ENCODE measurements around the gene TNFAIP2. TPM values are rescaled to one million over a fixed set of nuclear protein-coding genes. Genes with fewer than 3 reads are reported as not detected.
"Not testable (repeated sequence)": the region's sequence is repeated elsewhere in the genome, so short reads cannot be mapped to it uniquely, and the experiment has no call there.

Gene TNFAIP2
- total and polyA plus RNA-seq, 9 donors = 40.0 to 62.9 (median 53.5) TPM

GRCh38 chr14:103107941-103108748 lies 15.1 kb upstream of the TNFAIP2 start:
- no peaks in the 10 kb centered on the region for H3K36me3 ChIP-seq (ENCODE audit: control insufficient read depth, insufficient read depth, low read length)
- 61% methylated on average over 22 of the region's 28 CpGs for WGBS (ENCODE audit: insufficient coverage)
- H3K4me1 ChIP-seq (ENCODE audit: control insufficient read depth, insufficient read depth, low read length) = peaks cover 81% of the 10 kb centered on the region
- no peak for DNase-seq
- peaks cover 26% of the 10 kb centered on the region for H3K27me3 ChIP-seq (ENCODE audit: control insufficient read depth, insufficient read depth, low read length)
- H3K4me3 ChIP-seq (ENCODE audit: low read length) = no peak overlapping the region
- H3K9me3 ChIP-seq (replicated peaks; ENCODE audit: control insufficient read depth, low read depth, low read length) = no peaks in the 10 kb centered on the region
- H3K27ac ChIP-seq (ENCODE audit: low read length) = peak overlapping the region; percentile 79

- no CpG with 5 or more reads among the region's 9 CpGs for WGBS (ENCODE audit: insufficient coverage)
- DNase-seq = peak; percentile 73
- peak overlapping the region; percentile 79 for H3K27ac ChIP-seq (ENCODE audit: low read length)
- H3K27me3 ChIP-seq (ENCODE audit: control insufficient read depth, insufficient read depth, low read length) = peaks cover 20% of the 10 kb centered on the region
- peaks cover 82% of the 10 kb centered on the region for H3K4me1 ChIP-seq (ENCODE audit: control insufficient read depth, insufficient read depth, low read length)
- H3K36me3 ChIP-seq (ENCODE audit: control insufficient read depth, insufficient read depth, low read length) = no peaks in the 10 kb centered on the region
- H3K4me3 ChIP-seq (ENCODE audit: low read length) = no peak overlapping the region
- no peaks in the 10 kb centered on the region for H3K9me3 ChIP-seq (replicated peaks; ENCODE audit: control insufficient read depth, low read depth, low read length)
Measured at GRCh38 chr14:103108749-103109207, 14.5 kb upstream of the TNFAIP2 start.

DNA sequence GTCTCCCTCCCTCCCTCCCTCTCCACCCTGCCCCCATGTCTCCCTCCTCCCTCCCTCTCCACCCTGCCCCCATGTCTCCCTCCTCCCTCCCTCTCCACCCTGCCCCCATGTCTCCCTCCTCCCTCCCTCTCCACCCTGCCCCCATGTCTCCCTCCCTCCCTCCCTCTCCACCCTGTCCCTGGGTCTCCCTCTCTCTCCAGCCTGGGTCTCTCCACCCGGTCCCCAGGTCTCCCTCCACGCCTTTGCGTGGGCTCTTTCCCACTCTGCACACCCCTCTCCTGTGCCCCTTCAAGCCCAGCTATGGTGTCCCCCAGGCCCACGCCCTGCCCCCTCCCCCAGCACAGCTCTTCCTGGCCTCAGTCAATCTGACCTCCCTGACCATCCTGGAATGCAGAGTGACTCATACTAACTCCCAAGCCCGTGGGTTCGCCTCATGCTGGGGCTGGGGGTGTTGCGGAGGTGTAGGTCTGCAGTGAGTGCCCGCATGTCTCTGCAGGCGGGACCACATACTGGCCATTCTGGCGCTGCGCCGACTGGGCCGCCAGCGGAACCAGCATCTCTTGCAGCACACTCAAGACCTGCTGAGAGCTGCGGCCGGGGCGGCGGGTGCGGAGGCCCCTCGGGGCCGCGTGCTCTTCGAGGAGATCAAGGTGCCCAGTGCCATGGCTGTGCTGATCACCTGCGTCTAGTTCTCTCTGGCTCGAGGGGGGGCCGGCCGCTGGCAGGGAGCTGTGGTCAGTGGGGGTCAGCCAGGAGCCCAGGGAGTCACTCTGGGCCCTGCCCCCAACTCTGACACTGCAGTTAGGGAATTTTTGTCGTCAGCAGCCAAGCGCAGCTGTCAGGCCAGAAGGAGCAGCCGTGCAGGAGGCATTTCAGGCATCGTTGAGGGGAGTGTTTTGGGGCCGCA lies 13.5 kb upstream of the TNFAIP2 start:
- 33% methylated on average over 25 of the region's 32 CpGs for WGBS (ENCODE audit: insufficient coverage)
- H3K27me3 ChIP-seq (ENCODE audit: control insufficient read depth, insufficient read depth, low read length) = peaks cover 10% of the 10 kb centered on the region
- H3K4me1 ChIP-seq (ENCODE audit: control insufficient read depth, insufficient read depth, low read length) = peaks cover 78% of the 10 kb centered on the region
- peak overlapping the region; percentile 94 for H3K27ac ChIP-seq (ENCODE audit: low read length)
- no peaks in the 10 kb centered on the region for H3K36me3 ChIP-seq (ENCODE audit: control insufficient read depth, insufficient read depth, low read length)
- H3K9me3 ChIP-seq (replicated peaks; ENCODE audit: control insufficient read depth, low read depth, low read length) = no peaks in the 10 kb centered on the region
- no peak overlapping the region for H3K4me3 ChIP-seq (ENCODE audit: low read length)
- peak; percentile 88 for DNase-seq

- Histone ChIP-seq H3K9me3 (replicated peaks; ENCODE audit: control insufficient read depth, low read depth, low read length) (no peaks in the 10 kb centered on the region), H3K4me3 (ENCODE audit: low read length) (no peak overlapping the region), H3K27me3 (ENCODE audit: control insufficient read depth, insufficient read depth, low read length) (peaks cover 3% of the 10 kb centered on the region), H3K36me3 (ENCODE audit: control insufficient read depth, insufficient read depth, low read length) (no peaks in the 10 kb centered on the region), H3K4me1 (ENCODE audit: control insufficient read depth, insufficient read depth, low read length) (peaks cover 68% of the 10 kb centered on the region), H3K27ac (ENCODE audit: low read length) (peak overlapping the region; percentile 94)
- 20% methylated on average over 8 of the region's 14 CpGs for WGBS (ENCODE audit: insufficient coverage)
- peak; percentile 77 for DNase-seq
Measured at GRCh38 chr14:103110681-103111231, 12.5 kb upstream of the TNFAIP2 start.

- H3K27ac ChIP-seq (ENCODE audit: low read length) = peak overlapping the region; percentile 94
- 77% methylated on average over 2 of the region's 6 CpGs for WGBS (ENCODE audit: insufficient coverage)
- no peaks in the 10 kb centered on the region for H3K9me3 ChIP-seq (replicated peaks; ENCODE audit: control insufficient read depth, low read depth, low read length)
- no peak overlapping the region for H3K4me3 ChIP-seq (ENCODE audit: low read length)
- no peaks in the 10 kb centered on the region for H3K36me3 ChIP-seq (ENCODE audit: control insufficient read depth, insufficient read depth, low read length)
- H3K27me3 ChIP-seq (ENCODE audit: control insufficient read depth, insufficient read depth, low read length) = no peaks in the 10 kb centered on the region
- DNase-seq = no peak
- peaks cover 62% of the 10 kb centered on the region for H3K4me1 ChIP-seq (ENCODE audit: control insufficient read depth, insufficient read depth, low read length)
Measured at GRCh38 chr14:103111232-103111868, 11.9 kb upstream of the TNFAIP2 start.

DNA sequence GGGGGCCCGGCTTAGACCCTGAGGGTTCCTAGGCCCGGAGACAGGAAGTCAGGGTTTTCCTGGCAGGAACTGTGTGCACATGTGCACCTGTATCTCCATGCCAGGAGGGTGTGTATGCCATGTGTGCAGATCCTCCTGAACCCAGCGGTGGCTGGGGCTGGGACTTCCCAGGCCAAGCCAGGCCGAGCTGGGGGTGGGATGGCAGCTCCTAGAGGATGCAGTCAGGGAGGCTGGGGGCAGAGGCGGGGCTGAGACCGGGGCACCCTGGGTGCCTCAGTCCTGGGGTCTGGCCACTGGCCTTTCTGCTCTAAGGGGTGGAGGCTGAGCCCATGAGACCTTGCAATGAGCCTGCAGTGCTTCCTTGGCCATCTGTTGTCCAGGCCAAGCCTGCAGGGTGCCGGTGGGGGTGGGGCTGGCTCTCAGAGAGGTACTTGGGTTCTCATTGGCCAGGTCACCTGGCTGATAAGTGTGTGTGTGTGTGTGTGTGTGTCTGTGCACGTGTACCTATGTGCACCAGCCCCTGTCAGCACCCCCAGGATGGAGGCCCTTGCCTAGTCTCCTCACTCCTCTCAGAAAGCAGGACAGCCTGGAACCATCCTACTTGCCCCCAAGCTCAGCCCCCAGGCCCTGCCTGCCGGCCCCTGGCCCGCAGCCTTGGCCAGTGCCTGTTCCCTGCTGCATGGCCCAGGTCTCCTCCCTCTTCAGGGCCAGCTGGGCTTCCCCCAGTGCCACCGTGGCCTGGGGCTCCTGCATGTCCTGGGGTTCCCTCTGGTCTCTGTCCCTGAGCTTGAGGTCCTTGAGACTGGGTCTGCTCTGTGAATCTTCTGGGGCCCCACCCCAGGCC lies 10.6 kb upstream of the TNFAIP2 start:
- Histone ChIP-seq H3K36me3 (ENCODE audit: control insufficient read depth, insufficient read depth, low read length) (no peaks in the 10 kb centered on the region), H3K27me3 (ENCODE audit: control insufficient read depth, insufficient read depth, low read length) (no peaks in the 10 kb centered on the region), H3K4me1 (ENCODE audit: control insufficient read depth, insufficient read depth, low read length) (peaks cover 64% of the 10 kb centered on the region), H3K4me3 (ENCODE audit: low read length) (no peak overlapping the region), H3K9me3 (replicated peaks; ENCODE audit: control insufficient read depth, low read depth, low read length) (no peaks in the 10 kb centered on the region), H3K27ac (ENCODE audit: low read length) (no peak overlapping the region)
- DNase-seq = no peak
- WGBS (ENCODE audit: insufficient coverage) = 48% methylated on average over 9 of the region's 11 CpGs

DNA sequence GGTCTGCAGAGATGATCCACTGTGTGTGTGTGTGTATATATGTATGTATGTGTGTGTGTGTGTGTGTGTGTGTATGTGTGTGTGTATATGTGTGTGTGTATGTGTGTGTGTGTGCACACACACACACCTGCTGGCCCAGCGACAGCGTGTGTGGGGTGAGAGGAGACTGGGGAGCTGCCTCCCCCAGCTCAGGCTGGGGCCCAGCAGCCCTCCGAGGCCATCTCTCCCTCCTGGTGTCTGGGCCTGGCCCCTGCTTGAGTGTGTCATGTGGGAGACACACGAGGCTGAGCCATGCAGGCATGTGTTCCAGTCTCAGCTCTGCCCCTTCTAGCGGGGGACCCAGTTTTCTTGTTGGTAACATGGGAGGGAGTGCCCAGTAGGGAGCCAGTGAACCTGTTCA lies 10.0 kb upstream of the TNFAIP2 start:
- Histone ChIP-seq H3K36me3 (ENCODE audit: control insufficient read depth, insufficient read depth, low read length) (no peaks in the 10 kb centered on the region), H3K9me3 (replicated peaks; ENCODE audit: control insufficient read depth, low read depth, low read length) (no peaks in the 10 kb centered on the region), H3K27ac (ENCODE audit: low read length) (no peak overlapping the region), H3K4me1 (ENCODE audit: control insufficient read depth, insufficient read depth, low read length) (peaks cover 64% of the 10 kb centered on the region), H3K27me3 (ENCODE audit: control insufficient read depth, insufficient read depth, low read length) (no peaks in the 10 kb centered on the region), H3K4me3 (ENCODE audit: low read length) (no peak overlapping the region)
- whole genome bisulfite sequencing (ENCODE audit: insufficient coverage) = 64% methylated on average over 3 of the region's 5 CpGs
- DNase-seq = no peak

GRCh38 chr14:103113774-103114173 lies 9.5 kb upstream of the TNFAIP2 start:
- 74% methylated on average over 9 of the region's 13 CpGs for WGBS (ENCODE audit: insufficient coverage)

DNA sequence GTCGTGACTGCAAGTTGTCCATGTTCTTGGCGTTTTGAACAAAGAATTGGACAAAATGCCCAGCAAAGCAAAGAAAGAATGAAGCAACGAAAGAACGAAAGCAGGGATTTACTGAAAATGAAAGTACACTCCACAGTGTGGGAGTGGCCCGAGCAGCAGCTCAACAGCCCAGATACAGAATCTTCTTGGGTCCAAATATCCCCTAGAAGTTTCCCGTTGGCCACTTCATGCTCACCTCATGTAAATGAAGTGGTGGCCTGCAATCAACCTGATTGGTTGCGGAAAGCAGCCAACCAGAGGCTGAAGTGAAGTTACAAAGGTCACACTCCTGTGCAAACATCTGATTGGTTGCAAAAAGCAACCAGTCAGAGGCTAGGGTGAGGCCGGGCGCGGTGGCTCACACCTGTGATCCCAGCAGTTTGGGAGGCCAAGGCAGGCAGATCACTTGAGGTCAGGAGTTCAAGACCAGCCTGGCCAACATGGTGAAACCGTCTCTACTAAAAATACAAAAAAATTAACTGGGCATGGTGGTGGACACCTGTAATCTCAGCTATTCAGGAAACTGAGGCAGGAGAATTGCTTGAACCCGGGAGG lies 8.1 kb upstream of the TNFAIP2 start:
- not testable (repeated sequence) for H3K9me3 ChIP-seq (replicated peaks; ENCODE audit: control insufficient read depth, low read depth, low read length); DNase-seq; H3K27me3 ChIP-seq (ENCODE audit: control insufficient read depth, insufficient read depth, low read length); H3K4me3 ChIP-seq (ENCODE audit: low read length); H3K36me3 ChIP-seq (ENCODE audit: control insufficient read depth, insufficient read depth, low read length)
- WGBS (ENCODE audit: insufficient coverage) = 51% methylated on average over 8 of the region's 12 CpGs
- peaks cover 65% of the 10 kb centered on the region for H3K4me1 ChIP-seq (ENCODE audit: control insufficient read depth, insufficient read depth, low read length)
- H3K27ac ChIP-seq (ENCODE audit: low read length) = peak overlapping the region; percentile 79

More at GRCh38 chr14:103113774-103114173, 9.5 kb upstream of the TNFAIP2 start:
- no peaks in the 10 kb centered on the region for H3K9me3 ChIP-seq (replicated peaks; ENCODE audit: control insufficient read depth, low read depth, low read length)
- peaks cover 64% of the 10 kb centered on the region for H3K4me1 ChIP-seq (ENCODE audit: control insufficient read depth, insufficient read depth, low read length)
- H3K36me3 ChIP-seq (ENCODE audit: control insufficient read depth, insufficient read depth, low read length) = no peaks in the 10 kb centered on the region
- H3K27ac ChIP-seq (ENCODE audit: low read length) = no peak overlapping the region
- H3K4me3 ChIP-seq (ENCODE audit: low read length) = no peak overlapping the region
- no peak for DNase-seq
- no peaks in the 10 kb centered on the region for H3K27me3 ChIP-seq (ENCODE audit: control insufficient read depth, insufficient read depth, low read length)

Measured in muscle of leg (tissue), 11 donors.